Spleen (tissue), 7 donors: ENCODE results near the gene EZR.

Source experiments
- CTCF ChIP-seq, 11 experiments: fragments of 200-600 bp in 7 of 11; fragments of 450-650 bp in 4 of 11; sonication (generic) in 4 of 11; IDR thresholded peaks in 8 of 11; conservative IDR thresholded peaks in 3 of 11; 1 replicate in 7 of 11; 2 replicates in 4 of 11; pipeline versions ENCODE4 v1.4.0 to v1.8.0; 2016 to 2021; ENCODE audit warnings: antibody characterized with exemption in 11 of 11, inconsistent platforms in 4 of 11, mild to moderate bottlenecking in 1 of 11
- POLR2AphosphoS5 ChIP-seq, 3 donors: sonication (generic); formaldehyde crosslinking; IDR thresholded peaks; one replicate each; pipeline ENCODE4 v1.5.1; 2017; ENCODE audit warnings: antibody characterized with exemption in 3 of 3
- donor health status: DM: no; HTN: no; CAD: no; lungs with moderate emphysema.
- donor health status: DM: no; HTN: no; CAD: no.
- donor health status: DM: no; HTN: no; CAD: no.

- TF ChIP-seq CTCF (IDR thresholded peaks at IDR 0.05 in 8 of 11, conservative IDR thresholded peaks at IDR 0.05 in 3 of 11) (no peak), POLR2AphosphoS5 (IDR thresholded peaks at IDR 0.05) (no peak)
These were observed 54.2 kb downstream of the EZR start for GRCh38 chr6:158764926-158765325.
